ENCODE data around the gene SSBP3.

Gene SSBP3

DNA sequence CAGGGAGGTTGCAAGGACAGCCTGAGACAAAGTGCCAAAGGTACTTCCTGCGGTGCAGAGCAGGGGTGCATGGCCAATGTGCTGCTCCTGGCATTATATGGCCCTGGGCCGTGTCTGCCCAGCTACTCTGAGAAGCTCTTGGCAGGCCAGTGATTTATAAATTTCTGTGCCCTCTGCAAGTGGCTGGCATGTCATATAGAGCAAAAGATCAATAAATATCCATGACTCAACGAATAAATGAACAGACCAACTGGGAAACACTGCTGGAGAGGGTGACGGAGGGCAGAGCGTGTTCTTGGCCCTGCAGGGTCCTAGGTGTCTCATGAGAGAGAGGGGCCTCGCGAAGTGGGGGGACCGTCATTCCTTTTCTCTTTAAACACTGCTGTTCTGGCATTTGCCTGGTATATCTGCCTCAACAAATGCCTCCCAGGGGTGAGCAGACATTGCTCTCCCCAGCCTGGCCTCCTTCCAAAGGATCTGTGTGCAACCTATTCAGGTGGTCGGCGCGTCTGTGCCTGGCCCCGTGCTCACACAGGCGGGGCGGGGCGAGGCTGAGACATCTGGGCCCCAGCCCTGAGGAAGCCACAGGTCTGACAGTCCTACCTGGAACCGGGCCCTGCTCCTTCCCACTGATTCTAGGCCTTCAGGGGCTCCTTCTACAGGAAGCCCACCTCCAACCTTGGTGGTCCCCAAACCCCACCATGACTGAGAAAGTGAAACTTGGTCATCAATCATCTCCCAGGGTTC, 123.9 kb downstream of the SSBP3 start:
- Histone ChIP-seq H3K4me3 (ENCODE audit: low read length) (no peak overlapping the region), H3K27me3 (ENCODE audit: control insufficient read depth, insufficient read depth, low read length) (no peaks in the 10 kb centered on the region), H3K27ac (ENCODE audit: low read length) (no peak overlapping the region), H3K9ac (ENCODE audit: low read length) (no peak overlapping the region), H3K36me3 (ENCODE audit: control insufficient read depth, low read depth, low read length) (no peaks in the 10 kb centered on the region), H3K9me3 (ENCODE audit: control insufficient read depth, low read depth, low read length) (no peaks in the 10 kb centered on the region), H3K4me1 (ENCODE audit: control insufficient read depth, low read depth, low read length) (peaks cover 31% of the 10 kb centered on the region)

DNA sequence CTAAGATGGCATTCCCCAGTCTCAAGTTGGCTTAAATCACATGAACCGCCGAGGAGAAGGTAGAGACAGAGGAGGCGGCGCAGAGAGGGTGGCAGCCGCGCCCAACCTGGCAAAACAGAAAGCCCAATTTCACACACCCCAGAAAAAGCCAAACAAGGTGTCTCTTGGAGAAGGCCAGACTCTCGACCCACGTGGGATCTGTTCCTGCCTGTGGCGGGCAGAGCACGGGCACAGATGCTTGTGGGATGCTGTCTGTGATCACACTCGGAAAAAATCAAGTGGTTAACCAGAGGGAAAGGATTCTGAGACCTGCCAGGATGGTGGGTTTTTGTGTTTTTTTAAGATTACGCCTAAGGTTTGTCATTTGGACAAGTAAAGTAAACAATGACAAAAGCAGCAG, 125.5 kb downstream of the SSBP3 start:
- Histone ChIP-seq H3K36me3 (ENCODE audit: control insufficient read depth, low read depth, low read length) (no peaks in the 10 kb centered on the region), H3K27ac (ENCODE audit: low read length) (no peak overlapping the region), H3K9ac (ENCODE audit: low read length) (no peak overlapping the region), H3K4me1 (ENCODE audit: control insufficient read depth, low read depth, low read length) (peaks cover 15% of the 10 kb centered on the region), H3K4me3 (ENCODE audit: low read length) (no peak overlapping the region), H3K9me3 (ENCODE audit: control insufficient read depth, low read depth, low read length) (no peaks in the 10 kb centered on the region), H3K27me3 (ENCODE audit: control insufficient read depth, insufficient read depth, low read length) (no peaks in the 10 kb centered on the region)

DNA sequence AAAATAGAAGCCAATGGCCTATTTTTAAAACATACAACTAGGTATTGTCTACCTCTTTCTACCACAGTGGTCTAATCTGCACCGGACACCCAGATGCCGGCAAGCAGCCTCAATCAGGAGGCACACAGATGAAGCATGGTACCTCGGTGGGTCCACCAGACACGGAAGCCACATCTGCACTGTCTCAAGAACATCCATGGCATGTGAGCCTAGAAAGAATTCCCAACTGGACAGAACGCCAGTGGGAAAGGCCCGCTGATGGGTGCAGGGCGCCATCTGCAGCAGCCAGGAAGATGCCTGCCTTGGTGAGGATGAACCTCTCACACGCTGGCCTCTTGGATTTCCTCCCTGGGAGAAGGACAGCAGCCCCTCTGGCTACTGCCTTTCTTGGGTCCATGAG, 126.7 kb downstream of the SSBP3 start:
- Histone ChIP-seq H3K9ac (ENCODE audit: low read length) (no peak overlapping the region), H3K4me1 (ENCODE audit: control insufficient read depth, low read depth, low read length) (peaks cover 5% of the 10 kb centered on the region), H3K4me3 (ENCODE audit: low read length) (no peak overlapping the region), H3K27ac (ENCODE audit: low read length) (no peak overlapping the region), H3K9me3 (ENCODE audit: control insufficient read depth, low read depth, low read length) (no peaks in the 10 kb centered on the region), H3K36me3 (ENCODE audit: control insufficient read depth, low read depth, low read length) (no peaks in the 10 kb centered on the region), H3K27me3 (ENCODE audit: control insufficient read depth, insufficient read depth, low read length) (no peaks in the 10 kb centered on the region)

DNA sequence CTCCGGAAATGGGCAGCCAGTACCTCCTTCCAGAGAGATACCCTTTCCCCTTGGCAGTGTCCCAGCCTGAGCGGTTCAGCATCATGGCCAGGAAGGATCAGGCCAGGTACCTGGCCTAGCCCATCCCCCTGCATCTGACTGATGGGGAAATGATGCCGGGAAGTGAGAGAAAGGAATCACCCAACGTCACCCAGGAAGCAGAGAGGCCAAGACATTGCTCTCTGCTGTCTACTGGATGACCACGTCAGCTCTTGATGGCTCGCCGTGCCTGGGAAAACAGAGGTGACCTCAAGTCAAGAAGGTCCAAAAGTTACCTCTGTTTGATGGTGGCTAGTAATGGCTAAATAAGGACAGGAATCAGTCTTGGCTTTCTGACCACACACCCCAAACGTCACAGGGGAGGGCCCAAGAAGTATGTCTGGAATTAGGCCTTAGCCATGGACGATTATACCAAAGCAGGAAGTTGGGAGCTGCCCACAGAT, 127.2 kb downstream of the SSBP3 start:
- peaks cover 7% of the 10 kb centered on the region for H3K4me1 ChIP-seq (ENCODE audit: control insufficient read depth, low read depth, low read length)
- H3K4me3 ChIP-seq (ENCODE audit: low read length): no peak overlapping the region
- no peaks in the 10 kb centered on the region for H3K27me3 ChIP-seq (ENCODE audit: control insufficient read depth, insufficient read depth, low read length)
- no peaks in the 10 kb centered on the region for H3K9me3 ChIP-seq (ENCODE audit: control insufficient read depth, low read depth, low read length)
- no peak overlapping the region for H3K9ac ChIP-seq (ENCODE audit: low read length)
- no peaks in the 10 kb centered on the region for H3K36me3 ChIP-seq (ENCODE audit: control insufficient read depth, low read depth, low read length)
- no peak overlapping the region for H3K27ac ChIP-seq (ENCODE audit: low read length)

DNA sequence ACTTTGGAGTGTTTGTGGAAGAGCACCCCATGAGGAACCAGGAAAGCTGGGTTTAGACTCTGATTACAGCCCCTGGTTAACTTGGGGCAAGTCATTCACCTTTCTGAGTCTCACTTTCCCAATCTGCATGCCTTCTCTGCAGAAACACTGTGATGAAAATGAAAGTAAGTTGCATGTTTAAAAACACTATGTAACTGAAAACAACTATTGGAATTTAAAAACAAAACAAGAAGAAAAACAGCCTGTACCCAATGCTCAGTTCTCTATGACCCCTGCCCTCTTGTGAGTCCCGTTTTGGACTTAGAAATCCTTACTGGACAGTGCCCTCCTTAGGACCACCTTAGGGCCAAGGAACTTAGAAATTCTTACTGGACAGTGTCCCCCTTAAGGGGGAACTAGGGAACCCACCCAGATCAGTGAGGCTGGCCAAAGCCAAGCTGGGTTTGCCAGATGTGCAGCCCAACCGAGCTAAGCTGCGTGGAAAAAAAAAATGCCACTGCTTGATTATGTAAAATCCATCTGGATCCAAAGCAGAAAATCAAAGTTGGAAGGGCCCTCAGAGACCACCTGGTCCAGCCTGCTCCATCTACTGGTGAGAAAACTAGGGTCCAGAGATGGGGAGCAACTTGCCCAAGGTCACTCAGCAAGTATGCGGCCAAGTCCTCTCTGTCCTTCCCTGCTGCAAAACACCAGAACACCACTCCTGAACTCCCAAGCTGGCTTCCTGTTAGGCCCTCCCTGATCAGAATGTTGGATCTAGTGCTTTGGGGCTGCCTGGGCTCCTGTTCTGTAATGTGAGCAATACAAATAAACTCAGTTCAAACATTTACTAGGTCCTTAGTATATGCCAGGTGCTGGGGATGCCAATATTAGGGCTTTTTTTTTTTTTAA, 128.5 kb downstream of the SSBP3 start:
- H3K27me3 ChIP-seq (ENCODE audit: control insufficient read depth, insufficient read depth, low read length): no peaks in the 10 kb centered on the region
- no peak overlapping the region for H3K4me3 ChIP-seq (ENCODE audit: low read length)
- H3K36me3 ChIP-seq (ENCODE audit: control insufficient read depth, low read depth, low read length): no peaks in the 10 kb centered on the region
- peaks cover 15% of the 10 kb centered on the region for H3K4me1 ChIP-seq (ENCODE audit: control insufficient read depth, low read depth, low read length)
- H3K9me3 ChIP-seq (ENCODE audit: control insufficient read depth, low read depth, low read length): no peaks in the 10 kb centered on the region
- no peak overlapping the region for H3K27ac ChIP-seq (ENCODE audit: low read length)
- no peak overlapping the region for H3K9ac ChIP-seq (ENCODE audit: low read length)

DNA sequence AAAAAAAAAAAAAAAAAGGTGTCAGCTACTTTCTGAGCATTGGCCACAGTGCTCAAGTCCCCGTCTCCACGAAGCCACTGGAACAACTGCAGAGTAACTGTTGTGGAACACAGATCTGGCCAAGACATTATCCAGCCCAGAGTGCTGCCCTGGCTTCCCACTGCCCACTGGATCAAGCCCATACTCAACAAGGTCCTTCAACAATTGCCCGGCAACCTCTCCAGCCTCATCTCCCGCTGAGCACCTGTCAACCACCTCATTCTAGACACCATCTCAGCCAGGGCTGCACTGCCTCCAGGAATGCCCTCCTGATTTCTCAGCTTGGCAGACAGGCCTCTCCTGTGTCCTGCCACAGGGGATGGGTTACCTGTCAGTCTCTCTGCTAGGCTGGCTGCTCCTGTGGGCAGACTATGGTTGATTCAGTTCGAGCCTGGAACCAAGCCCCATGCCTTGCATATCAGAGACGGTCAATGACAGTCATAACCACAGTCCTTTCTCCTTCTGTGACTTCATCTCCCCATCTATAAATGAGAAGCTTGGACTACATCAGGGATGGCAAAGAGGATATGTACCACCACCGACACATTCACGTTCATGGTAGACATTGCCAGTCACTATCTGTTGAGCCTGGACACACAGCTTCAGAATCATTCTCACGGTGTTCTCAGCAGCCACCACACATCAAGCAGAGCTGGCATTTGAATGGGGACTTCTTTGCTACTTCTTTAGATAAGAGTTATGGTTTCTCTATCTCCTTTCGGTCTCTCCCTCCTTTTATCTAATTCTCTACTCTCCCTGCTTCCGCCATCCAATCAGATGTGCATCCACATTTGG, 129.4 kb downstream of the SSBP3 start:
- Histone ChIP-seq H3K4me3 (ENCODE audit: low read length) (no peak overlapping the region), H3K36me3 (ENCODE audit: control insufficient read depth, low read depth, low read length) (no peaks in the 10 kb centered on the region), H3K4me1 (ENCODE audit: control insufficient read depth, low read depth, low read length) (peaks cover 18% of the 10 kb centered on the region), H3K9ac (ENCODE audit: low read length) (no peak overlapping the region), H3K27me3 (ENCODE audit: control insufficient read depth, insufficient read depth, low read length) (no peaks in the 10 kb centered on the region), H3K9me3 (ENCODE audit: control insufficient read depth, low read depth, low read length) (no peaks in the 10 kb centered on the region), H3K27ac (ENCODE audit: low read length) (no peak overlapping the region)

DNA sequence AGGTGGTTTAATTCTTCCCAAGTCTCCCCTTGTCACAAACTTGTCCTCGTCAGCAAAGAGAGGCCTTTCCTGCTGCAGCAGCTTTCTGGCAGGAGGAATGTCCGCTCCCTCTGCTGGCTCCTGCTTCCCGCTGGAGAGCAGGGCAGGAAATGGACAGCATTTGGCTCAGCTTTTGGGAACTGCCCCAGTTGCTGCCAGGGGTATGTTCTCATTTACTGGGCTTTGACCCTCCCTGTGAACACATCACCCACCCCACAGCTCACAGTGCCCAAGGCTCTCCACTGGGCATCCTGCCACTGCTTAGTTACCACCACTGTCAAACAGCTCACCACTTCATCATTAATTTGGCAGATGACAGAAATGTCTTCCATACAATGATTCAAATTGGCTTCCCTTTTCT, 130.8 kb downstream of the SSBP3 start:
- H3K9me3 ChIP-seq (ENCODE audit: control insufficient read depth, low read depth, low read length): no peaks in the 10 kb centered on the region
- H3K36me3 ChIP-seq (ENCODE audit: control insufficient read depth, low read depth, low read length): no peaks in the 10 kb centered on the region
- H3K4me3 ChIP-seq (ENCODE audit: low read length): no peak overlapping the region
- H3K9ac ChIP-seq (ENCODE audit: low read length): no peak overlapping the region
- H3K4me1 ChIP-seq (ENCODE audit: control insufficient read depth, low read depth, low read length): peaks cover 18% of the 10 kb centered on the region
- H3K27ac ChIP-seq (ENCODE audit: low read length): no peak overlapping the region
- H3K27me3 ChIP-seq (ENCODE audit: control insufficient read depth, insufficient read depth, low read length): no peaks in the 10 kb centered on the region

DNA sequence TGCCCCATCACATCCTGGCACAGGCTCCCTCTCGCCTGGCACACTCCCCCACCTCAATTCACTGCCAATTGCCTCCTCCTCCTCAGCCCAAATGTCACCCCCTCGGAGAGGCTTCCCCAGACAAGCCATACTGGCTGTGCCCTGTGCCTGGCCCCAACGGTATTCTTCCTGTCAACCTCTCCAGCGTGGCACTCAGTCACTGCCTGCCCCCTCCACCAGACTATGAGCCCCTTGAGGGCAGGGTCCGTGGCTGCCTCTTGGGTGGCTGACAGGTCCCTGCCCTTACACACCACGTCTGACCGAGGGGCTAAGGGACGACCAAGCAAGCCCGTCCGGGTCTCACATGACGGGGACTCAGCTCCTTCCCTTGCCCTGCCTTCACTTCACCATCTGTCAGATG, 131.3 kb downstream of the SSBP3 start:
- Histone ChIP-seq H3K4me1 (ENCODE audit: control insufficient read depth, low read depth, low read length) (peaks cover 18% of the 10 kb centered on the region), H3K27me3 (ENCODE audit: control insufficient read depth, insufficient read depth, low read length) (no peaks in the 10 kb centered on the region), H3K36me3 (ENCODE audit: control insufficient read depth, low read depth, low read length) (no peaks in the 10 kb centered on the region), H3K4me3 (ENCODE audit: low read length) (no peak overlapping the region), H3K9me3 (ENCODE audit: control insufficient read depth, low read depth, low read length) (no peaks in the 10 kb centered on the region), H3K9ac (ENCODE audit: low read length) (no peak overlapping the region), H3K27ac (ENCODE audit: low read length) (no peak overlapping the region)

DNA sequence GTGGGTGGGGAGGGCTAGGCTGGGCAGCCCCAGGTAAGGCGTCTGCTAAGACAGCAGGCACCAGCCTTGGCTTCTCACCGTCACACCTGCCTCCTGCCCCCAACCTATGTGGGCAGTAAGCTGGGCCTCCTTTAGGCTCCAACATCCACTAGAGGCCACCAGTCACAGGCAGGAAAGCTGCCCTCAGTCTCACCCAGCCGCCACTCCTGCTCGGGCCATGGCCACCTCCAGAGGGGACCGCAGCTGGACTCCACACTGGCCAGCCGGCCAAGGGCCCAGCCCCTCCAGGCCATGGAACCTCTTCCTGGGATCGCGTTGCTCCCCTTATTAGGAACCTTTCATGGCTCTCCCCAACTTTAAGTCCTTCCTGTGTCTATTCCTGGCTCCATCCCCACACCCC, 131.7 kb downstream of the SSBP3 start:
- Histone ChIP-seq H3K36me3 (ENCODE audit: control insufficient read depth, low read depth, low read length) (no peaks in the 10 kb centered on the region), H3K4me3 (ENCODE audit: low read length) (no peak overlapping the region), H3K27ac (ENCODE audit: low read length) (no peak overlapping the region)

DNA sequence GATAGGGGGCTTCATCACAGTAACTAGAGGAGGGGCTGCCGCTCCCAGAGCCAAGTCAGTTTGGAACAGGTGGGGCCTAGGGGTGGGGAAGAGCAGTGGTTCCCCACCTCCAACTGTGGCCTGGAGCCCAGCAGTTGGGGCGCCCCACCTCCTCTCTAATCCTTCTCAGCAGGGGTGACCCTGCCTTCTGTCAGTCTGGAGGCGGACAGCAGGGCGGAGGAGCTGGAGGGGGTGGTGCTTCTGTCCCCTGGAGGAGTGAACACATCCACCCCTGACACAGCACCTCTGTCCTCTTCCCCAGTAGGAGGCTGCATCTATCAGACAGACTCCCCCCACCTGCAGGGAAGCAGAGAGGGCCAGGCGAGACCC, 132.4 kb downstream of the SSBP3 start:
- H3K9me3 ChIP-seq (ENCODE audit: control insufficient read depth, low read depth, low read length): no peaks in the 10 kb centered on the region
- no peaks in the 10 kb centered on the region for H3K27me3 ChIP-seq (ENCODE audit: control insufficient read depth, insufficient read depth, low read length)
- H3K4me3 ChIP-seq (ENCODE audit: low read length): no peak overlapping the region
- H3K9ac ChIP-seq (ENCODE audit: low read length): no peak overlapping the region
- H3K27ac ChIP-seq (ENCODE audit: low read length): no peak overlapping the region
- no peaks in the 10 kb centered on the region for H3K36me3 ChIP-seq (ENCODE audit: control insufficient read depth, low read depth, low read length)
- H3K4me1 ChIP-seq (ENCODE audit: control insufficient read depth, low read depth, low read length): peaks cover 18% of the 10 kb centered on the region

More for the DNA sequence above, 131.7 kb downstream of the SSBP3 start:
- H3K9ac ChIP-seq (ENCODE audit: low read length): no peak overlapping the region
- H3K9me3 ChIP-seq (ENCODE audit: control insufficient read depth, low read depth, low read length): no peaks in the 10 kb centered on the region
- H3K4me1 ChIP-seq (ENCODE audit: control insufficient read depth, low read depth, low read length): peaks cover 18% of the 10 kb centered on the region
- no peaks in the 10 kb centered on the region for H3K27me3 ChIP-seq (ENCODE audit: control insufficient read depth, insufficient read depth, low read length)

DNA sequence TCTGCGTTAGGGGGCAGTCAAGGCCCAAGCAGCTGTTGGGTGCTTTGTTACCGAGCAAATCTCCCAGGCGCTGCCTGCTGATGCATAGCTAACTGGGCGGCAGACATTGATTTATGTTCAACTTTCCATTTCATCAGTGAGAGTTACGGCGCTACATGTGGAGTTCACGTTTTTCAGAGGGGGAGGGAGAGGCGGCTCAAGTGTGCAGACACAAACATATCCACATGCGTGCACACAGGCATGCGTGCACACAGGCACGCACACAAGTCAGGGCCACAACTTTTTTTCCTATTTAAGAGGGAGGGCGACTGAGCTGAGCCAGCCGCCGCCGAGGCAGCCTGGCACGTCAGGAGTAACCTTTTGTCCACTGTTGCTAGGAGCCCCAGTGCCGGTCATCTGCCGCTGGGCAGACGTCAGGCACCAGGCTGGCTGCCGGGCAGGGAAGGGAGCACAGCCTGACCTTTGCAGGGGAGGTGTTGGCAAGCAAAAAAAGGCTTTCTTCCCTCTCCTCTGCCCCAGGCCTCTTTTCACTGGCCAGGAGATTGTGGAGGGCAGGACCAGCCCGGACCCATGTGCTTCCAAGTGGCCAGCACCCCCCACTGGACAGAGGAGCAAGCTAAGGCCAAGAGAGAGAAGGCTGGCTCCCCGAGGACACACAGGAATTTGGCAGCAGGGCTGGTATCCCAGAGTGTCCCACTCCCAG, 133.0 kb downstream of the SSBP3 start:
- no peak overlapping the region for H3K9ac ChIP-seq (ENCODE audit: low read length)
- H3K9me3 ChIP-seq (ENCODE audit: control insufficient read depth, low read depth, low read length): no peaks in the 10 kb centered on the region
- no peak overlapping the region for H3K27ac ChIP-seq (ENCODE audit: low read length)
- H3K27me3 ChIP-seq (ENCODE audit: control insufficient read depth, insufficient read depth, low read length): no peaks in the 10 kb centered on the region
- peaks cover 18% of the 10 kb centered on the region for H3K4me1 ChIP-seq (ENCODE audit: control insufficient read depth, low read depth, low read length)
- H3K36me3 ChIP-seq (ENCODE audit: control insufficient read depth, low read depth, low read length): no peaks in the 10 kb centered on the region
- H3K4me3 ChIP-seq (ENCODE audit: low read length): no peak overlapping the region
